Neural cell (in vitro differentiated cells): ENCODE results near the gene ZNF831. TPM values are rescaled to one million over a fixed set of nuclear protein-coding genes. Genes with fewer than 3 reads are reported as not detected.

Source experiments
- H2AFZ ChIP-seq: fragments of 200-600, 300-800 bp; sonication (generic), shearing (Covaris generic); 2 replicates; pipeline ENCODE4 v1.6.0; 2014; ENCODE audit warnings: low read depth, mild to moderate bottlenecking, antibody characterized with exemption, low read length, moderate library complexity
- H3F3A ChIP-seq: fragments of 200-600 bp; shearing (Covaris generic); 2 replicates; pipeline ENCODE4 v1.6.1; 2016; ENCODE audit warnings: mild to moderate bottlenecking, moderate library complexity, mixed read lengths, antibody characterized with exemption, low read length; ENCODE audit not compliant: insufficient read depth, poor library complexity, severe bottlenecking
- H3K27ac ChIP-seq: fragments of 200-600, 300-800 bp; sonication (generic), shearing (Covaris generic); 2 replicates; pipeline ENCODE4 v1.5.1; 2014; ENCODE audit warnings: mild to moderate bottlenecking, low read length, moderate library complexity
- H3K27me3 ChIP-seq: fragments of 300-800, 200-600 bp; sonication (generic), shearing (Covaris generic); 2 replicates; pipeline ENCODE4 v1.6.0; 2014; ENCODE audit warnings: mild to moderate bottlenecking, low read depth, low read length, moderate library complexity; ENCODE audit not compliant: insufficient read depth
- H3K36me3 ChIP-seq: fragments of 300-800, 200-600 bp; sonication (generic), shearing (Covaris generic); 2 replicates; pipeline ENCODE4 v1.5.1; 2014; ENCODE audit warnings: mild to moderate bottlenecking, antibody characterized with exemption, low read length, moderate library complexity; ENCODE audit not compliant: insufficient read depth
- H3K4me2 ChIP-seq: fragments of 300-800, 200-600 bp; sonication (generic), shearing (Covaris generic); 2 replicates; pipeline ENCODE4 v1.6.0; 2014; ENCODE audit warnings: mild to moderate bottlenecking, low read length
- H3K4me3 ChIP-seq: fragments of 300-800, 200-600 bp; sonication (generic), shearing (Covaris generic); 2 replicates; pipeline ENCODE4 v1.5.1; 2014; ENCODE audit warnings: mild to moderate bottlenecking, low read length, moderate library complexity
- H3K79me2 ChIP-seq: fragments of 200-600 bp; shearing (Covaris generic); replicated peaks from 2 replicates; pipeline ENCODE4 v1.6.0; 2014; ENCODE audit warnings: mild to moderate bottlenecking, low read length, moderate library complexity; ENCODE audit not compliant: insufficient read depth
- H3K9ac ChIP-seq: fragments of 300-800, 200-600 bp; sonication (generic), shearing (Covaris generic); 2 replicates; pipeline ENCODE4 v1.6.1; 2016; ENCODE audit warnings: mild to moderate bottlenecking, low read length, mixed read lengths
- H3K9me2 ChIP-seq: fragments of 200-600 bp; shearing (Covaris generic); 2 replicates; pipeline ENCODE4 v1.6.1; 2016; ENCODE audit warnings: mild to moderate bottlenecking, low read length, mixed read lengths; ENCODE audit not compliant: insufficient read depth
- H3K9me3 ChIP-seq: fragments of 200-600, 300-800 bp; sonication (generic), shearing (Covaris generic); 2 replicates; pipeline ENCODE4 v1.6.1; 2016; ENCODE audit warnings: mild to moderate bottlenecking, mixed run types, low read length, moderate library complexity, mixed read lengths
- H4K20me1 ChIP-seq: fragments of 200-600 bp; shearing (Covaris generic); 2 replicates; pipeline ENCODE4 v1.6.1; 2016; ENCODE audit warnings: mild to moderate bottlenecking, mixed run types; ENCODE audit not compliant: insufficient read depth
- EP300 ChIP-seq: fragments of 450-650 bp; conservative IDR thresholded peaks from 2 replicates; pipeline ENCODE4 v1.6.1; 2014; ENCODE audit warnings: antibody characterized with exemption, mild to moderate bottlenecking, moderate library complexity; ENCODE audit not compliant: poor library complexity, severe bottlenecking
- EZH2 ChIP-seq: fragments of 200-600, 300-800 bp; shearing (Covaris generic), sonication (generic); IDR thresholded peaks from 2 replicates; pipeline ENCODE4 v1.6.1; 2014; ENCODE audit warnings: antibody characterized with exemption, low read length, borderline replicate concordance, mild to moderate bottlenecking; ENCODE audit not compliant: insufficient read depth, poor library complexity, severe bottlenecking
- MXI1 ChIP-seq: fragments of 450-650 bp; conservative IDR thresholded peaks from 2 replicates; pipeline ENCODE4 v1.6.1; 2014; ENCODE audit warnings: antibody characterized with exemption, mild to moderate bottlenecking; ENCODE audit not compliant: poor library complexity, severe bottlenecking
- POLR2AphosphoS5 ChIP-seq: IDR thresholded peaks from 2 replicates; pipeline ENCODE4 v1.6.1; 2012
- RAD21 ChIP-seq: fragments of 450-650 bp; conservative IDR thresholded peaks from 2 replicates; pipeline ENCODE4 v1.6.1; 2014; ENCODE audit warnings: antibody characterized with exemption, mild to moderate bottlenecking, moderate library complexity
- SMC3 ChIP-seq: fragments of 450-650 bp; conservative IDR thresholded peaks from 2 replicates; pipeline ENCODE4 v1.6.1; 2014; ENCODE audit warnings: antibody characterized with exemption, mild to moderate bottlenecking, moderate library complexity; ENCODE audit not compliant: poor library complexity
- TAF1 ChIP-seq: IDR thresholded peaks from 2 replicates; pipeline ENCODE4 v1.6.1; 2012; ENCODE audit warnings: low read depth
- polyA plus RNA-seq: library from polyadenylated mRNA; depleted of rRNA; stranded (reverse); fragments of >200 nt; gene quantifications from 2 replicates; pipeline ENCODE4 v1.2.3, GENCODE V29; 2014
- TF ChIP-seq, protein P1 (sequence below): fragments of 450-650 bp; IDR thresholded peaks from 2 replicates; pipeline ENCODE4 v1.5.1; 2014; ENCODE audit warnings: antibody characterized with exemption, mild to moderate bottlenecking, moderate library complexity; ENCODE audit not compliant: poor library complexity, severe bottlenecking
- TF ChIP-seq, protein P2 (sequence below): IDR thresholded peaks from 2 replicates; pipeline ENCODE4 v1.6.1; 2012; ENCODE audit warnings: borderline replicate concordance

Gene ZNF831
- polyA plus RNA-seq, 1 donor from 2014 or later: not detected

GRCh38 chr20:59242714-59243626 lies 79.3 kb downstream of the ZNF831 start:
- Histone ChIP-seq H3K9me2 (no peaks in the 10 kb centered on the region), H4K20me1 (no peaks in the 10 kb centered on the region)
- TF ChIP-seq, protein P1, sequence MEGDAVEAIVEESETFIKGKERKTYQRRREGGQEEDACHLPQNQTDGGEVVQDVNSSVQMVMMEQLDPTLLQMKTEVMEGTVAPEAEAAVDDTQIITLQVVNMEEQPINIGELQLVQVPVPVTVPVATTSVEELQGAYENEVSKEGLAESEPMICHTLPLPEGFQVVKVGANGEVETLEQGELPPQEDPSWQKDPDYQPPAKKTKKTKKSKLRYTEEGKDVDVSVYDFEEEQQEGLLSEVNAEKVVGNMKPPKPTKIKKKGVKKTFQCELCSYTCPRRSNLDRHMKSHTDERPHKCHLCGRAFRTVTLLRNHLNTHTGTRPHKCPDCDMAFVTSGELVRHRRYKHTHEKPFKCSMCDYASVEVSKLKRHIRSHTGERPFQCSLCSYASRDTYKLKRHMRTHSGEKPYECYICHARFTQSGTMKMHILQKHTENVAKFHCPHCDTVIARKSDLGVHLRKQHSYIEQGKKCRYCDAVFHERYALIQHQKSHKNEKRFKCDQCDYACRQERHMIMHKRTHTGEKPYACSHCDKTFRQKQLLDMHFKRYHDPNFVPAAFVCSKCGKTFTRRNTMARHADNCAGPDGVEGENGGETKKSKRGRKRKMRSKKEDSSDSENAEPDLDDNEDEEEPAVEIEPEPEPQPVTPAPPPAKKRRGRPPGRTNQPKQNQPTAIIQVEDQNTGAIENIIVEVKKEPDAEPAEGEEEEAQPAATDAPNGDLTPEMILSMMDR: no peak
- no peak for TF ChIP-seq TAF1
- TF ChIP-seq EP300: no peak
- no peak for TF ChIP-seq POLR2AphosphoS5
- no peak for TF ChIP-seq EZH2
- no peak for TF ChIP-seq RAD21
- TF ChIP-seq SMC3: no peak
- TF ChIP-seq, protein P2, sequence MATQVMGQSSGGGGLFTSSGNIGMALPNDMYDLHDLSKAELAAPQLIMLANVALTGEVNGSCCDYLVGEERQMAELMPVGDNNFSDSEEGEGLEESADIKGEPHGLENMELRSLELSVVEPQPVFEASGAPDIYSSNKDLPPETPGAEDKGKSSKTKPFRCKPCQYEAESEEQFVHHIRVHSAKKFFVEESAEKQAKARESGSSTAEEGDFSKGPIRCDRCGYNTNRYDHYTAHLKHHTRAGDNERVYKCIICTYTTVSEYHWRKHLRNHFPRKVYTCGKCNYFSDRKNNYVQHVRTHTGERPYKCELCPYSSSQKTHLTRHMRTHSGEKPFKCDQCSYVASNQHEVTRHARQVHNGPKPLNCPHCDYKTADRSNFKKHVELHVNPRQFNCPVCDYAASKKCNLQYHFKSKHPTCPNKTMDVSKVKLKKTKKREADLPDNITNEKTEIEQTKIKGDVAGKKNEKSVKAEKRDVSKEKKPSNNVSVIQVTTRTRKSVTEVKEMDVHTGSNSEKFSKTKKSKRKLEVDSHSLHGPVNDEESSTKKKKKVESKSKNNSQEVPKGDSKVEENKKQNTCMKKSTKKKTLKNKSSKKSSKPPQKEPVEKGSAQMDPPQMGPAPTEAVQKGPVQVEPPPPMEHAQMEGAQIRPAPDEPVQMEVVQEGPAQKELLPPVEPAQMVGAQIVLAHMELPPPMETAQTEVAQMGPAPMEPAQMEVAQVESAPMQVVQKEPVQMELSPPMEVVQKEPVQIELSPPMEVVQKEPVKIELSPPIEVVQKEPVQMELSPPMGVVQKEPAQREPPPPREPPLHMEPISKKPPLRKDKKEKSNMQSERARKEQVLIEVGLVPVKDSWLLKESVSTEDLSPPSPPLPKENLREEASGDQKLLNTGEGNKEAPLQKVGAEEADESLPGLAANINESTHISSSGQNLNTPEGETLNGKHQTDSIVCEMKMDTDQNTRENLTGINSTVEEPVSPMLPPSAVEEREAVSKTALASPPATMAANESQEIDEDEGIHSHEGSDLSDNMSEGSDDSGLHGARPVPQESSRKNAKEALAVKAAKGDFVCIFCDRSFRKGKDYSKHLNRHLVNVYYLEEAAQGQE: no peak

DNA sequence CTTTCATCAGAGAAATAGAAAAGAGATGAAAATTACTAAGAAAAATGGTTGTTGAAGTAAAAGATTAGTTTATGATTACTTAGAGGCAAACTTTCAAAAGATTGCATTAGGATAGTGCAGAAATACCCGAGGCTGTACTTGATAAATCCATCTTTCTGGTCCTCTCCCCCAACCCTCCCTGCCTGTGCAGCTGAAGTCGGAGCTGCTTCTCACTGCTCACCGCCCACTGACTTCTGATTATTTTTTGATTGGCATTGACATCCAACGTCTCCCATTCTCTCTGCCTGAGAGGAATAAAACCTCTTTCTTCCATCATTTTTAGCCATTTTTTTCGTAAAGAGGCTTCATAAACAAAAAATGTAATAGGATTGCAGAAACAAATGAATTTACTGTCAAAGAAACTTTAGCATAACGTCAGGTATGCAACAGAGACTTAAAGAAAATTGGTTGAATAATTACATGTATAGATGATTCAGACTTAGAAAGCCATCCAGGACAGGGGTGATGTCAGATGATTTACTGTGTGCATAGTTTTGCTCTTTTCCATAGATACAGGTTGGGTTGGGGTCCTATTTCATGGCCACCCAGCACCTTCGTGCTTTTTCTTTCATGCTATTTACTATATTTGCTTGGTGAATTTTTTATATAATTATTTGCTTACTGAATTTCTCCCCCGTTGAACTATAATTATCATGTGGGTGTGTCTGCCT lies 83.2 kb downstream of the ZNF831 start:
- Histone ChIP-seq H3K9me3 (no peaks in the 10 kb centered on the region), H3K9me2 (no peaks in the 10 kb centered on the region), H3K4me2 (peak overlapping the region; percentile 7), H3K9ac (no peak overlapping the region), H3K27me3 (no peaks in the 10 kb centered on the region), H3K27ac (peak overlapping the region; percentile 20), H2AFZ (no peak overlapping the region), H3K36me3 (no peaks in the 10 kb centered on the region), H4K20me1 (no peaks in the 10 kb centered on the region), H3K79me2 (no peaks in the 10 kb centered on the region), H3K4me3 (peak overlapping the region; percentile 11), H3F3A (no peaks in the 10 kb centered on the region)
- TF ChIP-seq, protein P1: no peak
- TF ChIP-seq POLR2AphosphoS5 (no peak), RAD21 (no peak), EZH2 (no peak), EP300 (no peak), TAF1 (no peak), MXI1 (no peak), SMC3 (no peak)
- TF ChIP-seq, protein P2: no peak

More at GRCh38 chr20:59242714-59243626, 79.3 kb downstream of the ZNF831 start:
- no peaks in the 10 kb centered on the region for H3K36me3 ChIP-seq
- no peak overlapping the region for H3K27ac ChIP-seq
- H3K4me3 ChIP-seq: no peak overlapping the region
- no peaks in the 10 kb centered on the region for H3K9me3 ChIP-seq
- no peak overlapping the region for H3K4me2 ChIP-seq
- H3F3A ChIP-seq: no peaks in the 10 kb centered on the region
- no peak overlapping the region for H2AFZ ChIP-seq
- no peak overlapping the region for H3K9ac ChIP-seq
- H3K27me3 ChIP-seq: no peaks in the 10 kb centered on the region
- no peaks in the 10 kb centered on the region for H3K79me2 ChIP-seq
